ENCODE data around the gene VPS54. TPM values are rescaled to one million over a fixed set of nuclear protein-coding genes. Genes with fewer than 3 reads are reported as not detected.

The VPS54 gene
- total RNA-seq, 1 donor from 2014 or later: 17.7 TPM

GRCh38 chr2:63846487-63846886 is 172.7 kb downstream of the VPS54 start:
- Histone ChIP-seq H3K4me3 (ENCODE audit: low read depth, low read length) (no peak overlapping the region), H3K36me3 (ENCODE audit: control insufficient read depth, insufficient read depth, low read length) (no peaks in the 10 kb centered on the region), H3K27me3 (ENCODE audit: control insufficient read depth, insufficient read depth, low read length) (no peaks in the 10 kb centered on the region)
- TF ChIP-seq, protein P1, sequence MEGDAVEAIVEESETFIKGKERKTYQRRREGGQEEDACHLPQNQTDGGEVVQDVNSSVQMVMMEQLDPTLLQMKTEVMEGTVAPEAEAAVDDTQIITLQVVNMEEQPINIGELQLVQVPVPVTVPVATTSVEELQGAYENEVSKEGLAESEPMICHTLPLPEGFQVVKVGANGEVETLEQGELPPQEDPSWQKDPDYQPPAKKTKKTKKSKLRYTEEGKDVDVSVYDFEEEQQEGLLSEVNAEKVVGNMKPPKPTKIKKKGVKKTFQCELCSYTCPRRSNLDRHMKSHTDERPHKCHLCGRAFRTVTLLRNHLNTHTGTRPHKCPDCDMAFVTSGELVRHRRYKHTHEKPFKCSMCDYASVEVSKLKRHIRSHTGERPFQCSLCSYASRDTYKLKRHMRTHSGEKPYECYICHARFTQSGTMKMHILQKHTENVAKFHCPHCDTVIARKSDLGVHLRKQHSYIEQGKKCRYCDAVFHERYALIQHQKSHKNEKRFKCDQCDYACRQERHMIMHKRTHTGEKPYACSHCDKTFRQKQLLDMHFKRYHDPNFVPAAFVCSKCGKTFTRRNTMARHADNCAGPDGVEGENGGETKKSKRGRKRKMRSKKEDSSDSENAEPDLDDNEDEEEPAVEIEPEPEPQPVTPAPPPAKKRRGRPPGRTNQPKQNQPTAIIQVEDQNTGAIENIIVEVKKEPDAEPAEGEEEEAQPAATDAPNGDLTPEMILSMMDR (IDR thresholded peaks at IDR 0.05; ENCODE audit: insufficient read depth, low read length, poor library complexity, severe bottlenecking): no peak
- DNase-seq (ENCODE audit: low read depth): no peak

DNA sequence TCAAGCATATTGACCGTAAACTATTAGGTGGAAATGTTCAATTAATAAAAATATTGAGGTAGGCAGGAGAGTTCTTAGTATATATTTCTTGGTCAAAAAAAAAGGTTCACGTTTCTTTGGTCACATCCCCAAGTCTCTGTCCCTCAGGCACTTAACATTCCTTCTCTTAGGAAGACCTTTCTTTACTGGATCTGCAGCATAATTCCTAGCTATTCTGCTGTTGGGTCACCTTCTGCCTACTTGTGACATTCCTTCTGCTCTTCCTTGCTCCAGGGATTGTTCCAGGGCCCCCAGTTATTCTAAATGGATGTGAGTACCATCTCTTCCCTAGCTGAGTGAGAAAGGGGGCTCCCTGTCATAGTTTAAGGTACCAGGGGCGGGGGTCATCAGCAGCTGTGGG is 173.4 kb downstream of the VPS54 start:
- TF ChIP-seq, protein P1 (IDR thresholded peaks at IDR 0.05; ENCODE audit: insufficient read depth, low read length, poor library complexity, severe bottlenecking): no peak
- no peak overlapping the region for H3K4me3 ChIP-seq (ENCODE audit: low read depth, low read length)
- DNase-seq (ENCODE audit: low read depth): no peak
- no peaks in the 10 kb centered on the region for H3K36me3 ChIP-seq (ENCODE audit: control insufficient read depth, insufficient read depth, low read length)
- H3K27me3 ChIP-seq (ENCODE audit: control insufficient read depth, insufficient read depth, low read length): no peaks in the 10 kb centered on the region

DNA sequence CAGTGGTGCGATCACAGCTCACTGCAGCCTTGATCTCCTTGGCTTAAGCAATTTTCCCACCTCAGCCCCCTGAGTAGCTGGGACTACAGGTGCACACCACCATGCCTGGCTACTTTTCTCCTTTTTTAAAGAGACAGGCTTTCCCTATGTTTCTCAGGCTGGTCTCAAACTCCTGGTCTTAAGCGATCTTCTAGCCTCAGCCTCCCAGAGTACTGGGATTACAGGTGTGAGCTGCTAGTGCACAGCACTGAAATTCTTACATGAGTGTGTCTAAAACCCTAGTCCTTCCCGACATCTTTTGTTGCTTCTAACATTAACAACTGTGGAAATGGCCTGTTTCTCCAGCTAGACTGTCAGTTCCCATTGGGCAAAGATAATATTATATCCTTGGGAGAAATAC is 174.6 kb downstream of the VPS54 start:
- Histone ChIP-seq H3K4me3 (ENCODE audit: low read depth, low read length) (no peak overlapping the region), H3K36me3 (ENCODE audit: control insufficient read depth, insufficient read depth, low read length) (no peaks in the 10 kb centered on the region), H3K27me3 (ENCODE audit: control insufficient read depth, insufficient read depth, low read length) (no peaks in the 10 kb centered on the region)
- TF ChIP-seq, protein P1 (IDR thresholded peaks at IDR 0.05; ENCODE audit: insufficient read depth, low read length, poor library complexity, severe bottlenecking): no peak
- no peak for DNase-seq (ENCODE audit: low read depth)

GRCh38 chr2:63843791-63844190 is 175.4 kb downstream of the VPS54 start:
- H3K27me3 ChIP-seq (ENCODE audit: control insufficient read depth, insufficient read depth, low read length): no peaks in the 10 kb centered on the region
- no peak overlapping the region for H3K4me3 ChIP-seq (ENCODE audit: low read depth, low read length)
- no peaks in the 10 kb centered on the region for H3K36me3 ChIP-seq (ENCODE audit: control insufficient read depth, insufficient read depth, low read length)
- no peak for DNase-seq (ENCODE audit: low read depth)
- TF ChIP-seq, protein P1 (IDR thresholded peaks at IDR 0.05; ENCODE audit: insufficient read depth, low read length, poor library complexity, severe bottlenecking): no peak

DNA sequence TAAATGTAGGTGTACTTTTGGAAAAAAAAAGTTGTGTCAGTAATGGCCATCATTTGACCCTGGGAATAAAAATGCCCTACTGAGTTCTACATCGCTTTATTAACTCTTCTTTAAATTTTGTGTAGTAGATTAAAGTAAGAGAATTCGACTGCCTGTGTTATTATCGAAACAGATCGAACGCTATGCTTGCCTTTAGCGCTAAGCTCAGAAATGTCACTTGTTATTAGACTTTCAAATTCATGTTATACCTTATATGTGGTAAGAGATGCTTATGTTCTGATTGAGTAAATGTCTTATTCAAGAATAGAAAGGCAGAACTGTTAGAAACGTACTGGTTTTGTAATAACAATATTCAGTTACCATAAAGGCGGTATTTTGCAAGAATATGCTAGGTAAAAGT is 176.1 kb downstream of the VPS54 start:
- peak overlapping the region; percentile 78 for H3K4me3 ChIP-seq (ENCODE audit: low read depth, low read length)
- H3K36me3 ChIP-seq (ENCODE audit: control insufficient read depth, insufficient read depth, low read length): no peaks in the 10 kb centered on the region
- TF ChIP-seq, protein P1 (IDR thresholded peaks at IDR 0.05; ENCODE audit: insufficient read depth, low read length, poor library complexity, severe bottlenecking): no peak
- DNase-seq (ENCODE audit: low read depth): no peak
- H3K27me3 ChIP-seq (ENCODE audit: control insufficient read depth, insufficient read depth, low read length): no peaks in the 10 kb centered on the region

Measured in kidney epithelial cell (primary cell).